Neuronal stem cell (in vitro differentiated cells): Measurements from ENCODE around the gene TNS3.
A peak's percentile ranks its signal among the peaks of the same experiment; 100 is the strongest.

Source experiments
- DNase-seq: peaks from one replicate; pipeline ENCODE4 v3.0.0-alpha.2; 2013; ENCODE audit warnings: low spot score
- H2AFZ ChIP-seq: one replicate; pipeline ENCODE4 v1.6.1; 2013; ENCODE audit warnings: mild to moderate bottlenecking, low read length, inconsistent platforms
- H2AK5ac ChIP-seq: 2 replicates; pipeline ENCODE4 v1.6.1; 2013; ENCODE audit warnings: low read depth, mild to moderate bottlenecking, inconsistent platforms, low read length, moderate library complexity, mixed read lengths
- H2BK120ac ChIP-seq: 2 replicates; pipeline ENCODE4 v1.6.1; 2013; ENCODE audit warnings: low read depth, mild to moderate bottlenecking, inconsistent platforms, low read length, moderate library complexity, mixed read lengths
- H2BK12ac ChIP-seq: one replicate; pipeline ENCODE4 v1.6.1; 2013; ENCODE audit warnings: low read length, inconsistent platforms
- H2BK15ac ChIP-seq: 2 replicates; pipeline ENCODE4 v1.6.1; 2013; ENCODE audit warnings: mild to moderate bottlenecking, low read length, inconsistent platforms, mixed read lengths
- H2BK5ac ChIP-seq: one replicate; pipeline ENCODE4 v1.6.1; 2013; ENCODE audit warnings: inconsistent platforms, mild to moderate bottlenecking, low read length, moderate library complexity
- H3K14ac ChIP-seq: one replicate; pipeline ENCODE4 v1.6.1; 2013; ENCODE audit warnings: low read length, inconsistent platforms
- H3K18ac ChIP-seq: 2 replicates; pipeline ENCODE4 v1.6.1; 2013; ENCODE audit warnings: low read length, inconsistent platforms
- H3K23ac ChIP-seq: 2 replicates; pipeline ENCODE4 v1.6.1; 2013; ENCODE audit warnings: low read depth, mild to moderate bottlenecking, mixed read lengths, low read length, inconsistent platforms; ENCODE audit not compliant: poor library complexity
- H3K27ac ChIP-seq: replicated peaks from 3 replicates; pipeline ENCODE4 v1.5.1; 2013; ENCODE audit warnings: low read length, inconsistent platforms
- H3K27me3 ChIP-seq, 3 experiments: 2 replicates each; pipeline ENCODE4 v1.6.1; 2013; ENCODE audit warnings: low read length in 3 of 3, mild to moderate bottlenecking in 2 of 3, inconsistent platforms in 1 of 3, low read depth in 1 of 3, mixed read lengths in 1 of 3, moderate library complexity in 1 of 3; ENCODE audit not compliant: control insufficient read depth in 3 of 3, insufficient read depth in 3 of 3
- H3K36me3 ChIP-seq, 2 donors: replicated peaks in 1 of 2; 2 replicates each; pipeline ENCODE4 v1.6.1; 2013; ENCODE audit warnings: low read length in 2 of 2; ENCODE audit not compliant: control insufficient read depth in 2 of 2, insufficient read depth in 2 of 2
- H3K4ac ChIP-seq: 2 replicates; pipeline ENCODE4 v1.6.1; 2013; ENCODE audit warnings: inconsistent platforms, mild to moderate bottlenecking, low read length, moderate library complexity
- H3K4me1 ChIP-seq, 2 donors: 1 replicate in 1 of 2; 2 replicates in 1 of 2; pipeline ENCODE4 v1.6.1; 2013; ENCODE audit warnings: low read length in 2 of 2, low read depth in 1 of 2; ENCODE audit not compliant: control insufficient read depth in 2 of 2, insufficient read depth in 1 of 2
- H3K4me2 ChIP-seq: one replicate; pipeline ENCODE4 v1.6.1; 2013; ENCODE audit warnings: mild to moderate bottlenecking, low read length, inconsistent platforms; ENCODE audit not compliant: insufficient read depth, poor library complexity, severe bottlenecking
- H3K4me3 ChIP-seq, 2 donors: 2 replicates each; pipeline ENCODE4 v1.5.1; 2013; ENCODE audit warnings: low read length in 2 of 2, mild to moderate bottlenecking in 2 of 2, inconsistent platforms in 1 of 2, moderate library complexity in 1 of 2
- H3K79me1 ChIP-seq: one replicate; pipeline ENCODE4 v1.6.1; 2013; ENCODE audit warnings: low read depth, mild to moderate bottlenecking, inconsistent platforms, low read length, moderate library complexity
- H3K9ac ChIP-seq: one replicate; pipeline ENCODE4 v1.6.1; 2013; ENCODE audit warnings: mild to moderate bottlenecking, low read depth, low read length, inconsistent platforms; ENCODE audit not compliant: poor library complexity
- H3K9me3 ChIP-seq, 2 donors: replicated peaks in 1 of 2; 2 replicates each; pipeline versions ENCODE3 to v1.6.1; 2013; ENCODE audit warnings: low read length in 2 of 2, mild to moderate bottlenecking in 2 of 2, inconsistent platforms in 1 of 2, low read depth in 1 of 2, mixed read lengths in 1 of 2, moderate library complexity in 1 of 2; ENCODE audit not compliant: control insufficient read depth in 2 of 2, insufficient read depth in 1 of 2
- H4K8ac ChIP-seq: one replicate; pipeline ENCODE4 v1.6.1; 2013; ENCODE audit warnings: low read depth, mild to moderate bottlenecking, inconsistent platforms, low read length, moderate library complexity
- H4K91ac ChIP-seq: one replicate; pipeline ENCODE4 v1.6.1; 2013; ENCODE audit warnings: low read length, low read depth, mild to moderate bottlenecking, inconsistent platforms; ENCODE audit not compliant: poor library complexity
- WGBS, 2 donors: extraction: QIAGEN DNeasy Blood & Tissue Kit; methylation state at CpG; one replicate each; pipeline ENCODE4 v1.1.7; 2013; ENCODE audit warnings: missing lambda C conversion rate in 2 of 2, mixed read lengths in 1 of 2; ENCODE audit not compliant: insufficient read length in 2 of 2, insufficient replicate concordance in 1 of 2; ENCODE audit errors: extremely low coverage in 2 of 2; 5-methylcytosine and 5-hydroxymethylcytosine counted together

Gene TNS3

GRCh38 chr7:47512481-47513176, 69.3 kb downstream of the TNS3 start:
- Histone ChIP-seq H3K9ac (no peak overlapping the region), H3K23ac (no peak overlapping the region), H3K4me3 (no peak overlapping the region), H2AFZ (no peak overlapping the region), H3K4me2 (no peak overlapping the region), H3K36me3 (peaks cover 0 to 28% of the 10 kb centered on the region in 2 donors), H3K27ac (no peak overlapping the region), H4K8ac (no peak overlapping the region), H2BK15ac (no peak overlapping the region), H4K91ac (no peak overlapping the region), H2AK5ac (no peak overlapping the region), H3K9me3 (peaks cover 0 to 5% of the 10 kb centered on the region in 2 donors), H2BK12ac (no peak overlapping the region), H3K14ac (no peak overlapping the region), H3K4me1 (peaks cover 13 to 20% of the 10 kb centered on the region in 2 donors), H3K79me1 (peaks cover 22% of the 10 kb centered on the region), H3K27me3 (no peaks in the 10 kb centered on the region), H3K4ac (no peak overlapping the region), H3K18ac (no peak overlapping the region), H2BK5ac (no peak overlapping the region), H2BK120ac (no peak overlapping the region)
- no peak for DNase-seq
- no CpG with 5 or more reads among the region's 5 CpGs for WGBS, 2 donors

- no peak overlapping the region for H2BK120ac ChIP-seq
- peak overlapping the region; percentile 80 for H3K18ac ChIP-seq
- peak overlapping the region in 1 of 2 donors; percentile 8 for H3K4me3 ChIP-seq
- H2AK5ac ChIP-seq, result no peak overlapping the region
- no peak overlapping the region for H3K27ac ChIP-seq
- H3K4me1 ChIP-seq, result peaks cover 16 to 24% of the 10 kb centered on the region in 2 donors
- no peak overlapping the region for H3K4me2 ChIP-seq
- no peak for DNase-seq
- no peak overlapping the region for H3K9ac ChIP-seq
- no peak overlapping the region for H2BK15ac ChIP-seq
- H3K9me3 ChIP-seq, result peaks cover 0 to 5% of the 10 kb centered on the region in 2 donors
- H3K23ac ChIP-seq, result no peak overlapping the region
- no peaks in the 10 kb centered on the region for H3K27me3 ChIP-seq
- peak overlapping the region; percentile 8 for H2BK5ac ChIP-seq
- H2BK12ac ChIP-seq, result peak overlapping the region; percentile 53
- WGBS, 2 donors, result no CpG with 5 or more reads among the region's 16 CpGs
- no peak overlapping the region for H4K91ac ChIP-seq
- H3K36me3 ChIP-seq, result peaks cover 0 to 26% of the 10 kb centered on the region in 2 donors
- H3K4ac ChIP-seq, result no peak overlapping the region
- H4K8ac ChIP-seq, result no peak overlapping the region
- peaks cover 22% of the 10 kb centered on the region for H3K79me1 ChIP-seq
- no peak overlapping the region for H3K14ac ChIP-seq
- H2AFZ ChIP-seq, result no peak overlapping the region
These were observed 70.1 kb downstream of the TNS3 start for GRCh38 chr7:47511699-47512370.

DNA sequence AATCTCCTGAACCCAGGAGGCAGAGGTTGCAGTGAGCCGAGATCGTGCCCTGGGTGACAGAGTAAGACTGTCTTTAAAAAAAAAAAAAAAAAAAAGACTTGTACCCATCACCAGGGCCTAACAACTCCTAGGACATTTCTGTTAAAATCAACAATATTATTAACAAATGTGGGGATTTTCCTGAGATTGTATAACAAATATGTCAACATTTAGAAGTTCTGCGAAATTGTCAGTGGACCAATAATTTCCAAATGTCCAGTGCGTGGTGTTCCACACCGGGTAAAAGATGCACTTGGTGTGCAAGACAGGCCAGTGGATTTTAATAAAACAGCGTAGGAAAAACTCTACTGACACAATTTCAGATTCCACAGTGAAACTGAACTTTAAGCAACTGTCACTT, 71.1 kb downstream of the TNS3 start:
- Histone ChIP-seq H2BK15ac (no peak overlapping the region), H3K36me3 (peaks cover 0 to 24% of the 10 kb centered on the region in 2 donors), H3K9ac (no peak overlapping the region), H2AK5ac (no peak overlapping the region), H3K4me1 (peaks cover 16 to 28% of the 10 kb centered on the region in 2 donors), H2AFZ (no peak overlapping the region), H4K91ac (no peak overlapping the region), H2BK120ac (no peak overlapping the region), H3K79me1 (peaks cover 23% of the 10 kb centered on the region), H3K27me3 (no peaks in the 10 kb centered on the region), H3K14ac (no peak overlapping the region), H3K27ac (no peak overlapping the region), H2BK12ac (no peak overlapping the region), H3K4me2 (no peak overlapping the region), H3K23ac (no peak overlapping the region), H4K8ac (no peak overlapping the region), H3K4ac (no peak overlapping the region), H3K9me3 (peaks cover 0 to 5% of the 10 kb centered on the region in 2 donors), H3K4me3 (no peak overlapping the region), H3K18ac (no peak overlapping the region), H2BK5ac (no peak overlapping the region)
- DNase-seq, result no peak
- WGBS, 2 donors, result no CpG with 5 or more reads among the region's 6 CpGs

GRCh38 chr7:47510192-47510591, 71.7 kb downstream of the TNS3 start:
- no peak overlapping the region for H2BK120ac ChIP-seq
- no peak overlapping the region for H3K4ac ChIP-seq
- no peak overlapping the region for H2AK5ac ChIP-seq
- peaks cover 16 to 33% of the 10 kb centered on the region in 2 donors for H3K4me1 ChIP-seq
- peaks cover 0 to 23% of the 10 kb centered on the region in 2 donors for H3K36me3 ChIP-seq
- H3K9ac ChIP-seq, result no peak overlapping the region
- H3K27ac ChIP-seq, result no peak overlapping the region
- no peak overlapping the region for H4K91ac ChIP-seq
- no CpG with 5 or more reads among the region's 5 CpGs for WGBS, 2 donors
- H3K27me3 ChIP-seq, result no peaks in the 10 kb centered on the region
- H3K4me3 ChIP-seq, result no peak overlapping the region
- no peak overlapping the region for H3K18ac ChIP-seq
- no peak overlapping the region for H2BK5ac ChIP-seq
- no peak overlapping the region for H3K23ac ChIP-seq
- H3K9me3 ChIP-seq, result peaks cover 0 to 2% of the 10 kb centered on the region in 2 donors
- H4K8ac ChIP-seq, result no peak overlapping the region
- H2BK12ac ChIP-seq, result no peak overlapping the region
- DNase-seq, result no peak
- H2BK15ac ChIP-seq, result no peak overlapping the region
- H3K4me2 ChIP-seq, result no peak overlapping the region
- H2AFZ ChIP-seq, result no peak overlapping the region
- H3K14ac ChIP-seq, result no peak overlapping the region
- H3K79me1 ChIP-seq, result peaks cover 20% of the 10 kb centered on the region
